Right lobe of liver (tissue), 4 donors: ENCODE results near the gene MYL10.

Experiments used
- POLR2A ChIP-seq: fragments of 450-650 bp; IDR thresholded peaks from one replicate; pipeline ENCODE4 v1.6.1; 2017; ENCODE audit warnings: antibody characterized with exemption, mild to moderate bottlenecking
- TF ChIP-seq, protein P1 (sequence below), 4 donors: fragments of 200-600 bp in 3 of 4; fragments of 450-650 bp in 1 of 4; IDR thresholded peaks; one replicate each; pipeline versions ENCODE4 v1.5.1 to v1.8.0; 2016 to 2022; ENCODE audit warnings: antibody characterized with exemption in 4 of 4, mild to moderate bottlenecking in 2 of 4
- donor health status: DM: no; HTN: no; CAD: no.
- donor health status: DM: no; HTN: no; CAD: no.
- donor health status: DM: no; HTN: yes; CAD: no.

DNA sequence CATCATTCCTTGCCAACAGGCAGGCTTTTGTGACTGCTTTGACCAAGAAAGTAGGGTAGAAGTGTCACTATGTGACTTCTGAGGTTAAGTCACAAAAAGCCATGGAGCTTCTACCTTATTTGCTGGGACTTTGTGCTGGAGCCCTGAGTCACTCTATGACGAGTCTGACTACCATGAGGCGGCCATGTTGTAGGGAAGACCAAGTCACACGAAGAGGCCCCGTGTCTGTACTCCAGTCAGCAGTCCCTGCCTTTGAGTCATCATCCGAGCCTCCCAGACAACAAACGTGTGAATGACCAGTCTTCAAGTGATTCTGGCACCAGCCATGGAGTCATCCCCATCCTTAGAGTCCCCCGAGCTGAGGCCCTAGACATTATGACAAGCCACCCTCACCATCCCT lies 3.5 kb upstream of the MYL10 start:
- TF ChIP-seq, protein P1, sequence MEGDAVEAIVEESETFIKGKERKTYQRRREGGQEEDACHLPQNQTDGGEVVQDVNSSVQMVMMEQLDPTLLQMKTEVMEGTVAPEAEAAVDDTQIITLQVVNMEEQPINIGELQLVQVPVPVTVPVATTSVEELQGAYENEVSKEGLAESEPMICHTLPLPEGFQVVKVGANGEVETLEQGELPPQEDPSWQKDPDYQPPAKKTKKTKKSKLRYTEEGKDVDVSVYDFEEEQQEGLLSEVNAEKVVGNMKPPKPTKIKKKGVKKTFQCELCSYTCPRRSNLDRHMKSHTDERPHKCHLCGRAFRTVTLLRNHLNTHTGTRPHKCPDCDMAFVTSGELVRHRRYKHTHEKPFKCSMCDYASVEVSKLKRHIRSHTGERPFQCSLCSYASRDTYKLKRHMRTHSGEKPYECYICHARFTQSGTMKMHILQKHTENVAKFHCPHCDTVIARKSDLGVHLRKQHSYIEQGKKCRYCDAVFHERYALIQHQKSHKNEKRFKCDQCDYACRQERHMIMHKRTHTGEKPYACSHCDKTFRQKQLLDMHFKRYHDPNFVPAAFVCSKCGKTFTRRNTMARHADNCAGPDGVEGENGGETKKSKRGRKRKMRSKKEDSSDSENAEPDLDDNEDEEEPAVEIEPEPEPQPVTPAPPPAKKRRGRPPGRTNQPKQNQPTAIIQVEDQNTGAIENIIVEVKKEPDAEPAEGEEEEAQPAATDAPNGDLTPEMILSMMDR (IDR thresholded peaks at IDR 0.05), result no peak
- no peak for TF ChIP-seq POLR2A
